H1 (cell line): ENCODE data around the gene SCYL2. TPM values are rescaled to one million over a fixed set of nuclear protein-coding genes. Genes with fewer than 3 reads are reported as not detected.

Experiments used
- CTCF ChIA-PET: fragments of 300-600 bp; sonication (Branson Sonifier 250); formaldehyde crosslinking; loops from one replicate; lab custom pipeline; 2021; ENCODE audit not compliant: partially characterized antibody; lab: Charles Lee
- POLR2A ChIA-PET: fragments of 300-600 bp; sonication (Branson Sonifier 250); formaldehyde crosslinking; loops from one replicate; lab custom pipeline; 2021; ENCODE audit warnings: inconsistent platforms; ENCODE audit not compliant: partially characterized antibody; lab: Charles Lee
- DNase-seq, 2 experiments: peaks; one replicate each; pipeline versions ENCODE4 v3.0.0 to v3.0.0-alpha.2; 2010 to 2022; ENCODE audit warnings: low spot score in 2 of 2, low read depth in 1 of 2, mixed read lengths in 1 of 2
- FAIRE-seq: peaks from 2 replicates; lab custom pipeline; 2011; peaks lifted over from hg19 to GRCh38; lab: Jason Lieb, UNC
- H2AFZ ChIP-seq: 2 replicates; pipeline ENCODE4 v1.8.1; 2012; ENCODE audit warnings: low read length, inconsistent platforms
- H2AK5ac ChIP-seq: 2 replicates; pipeline ENCODE4 v1.6.1; 2013; ENCODE audit warnings: low read depth, low read length
- H2BK120ac ChIP-seq: replicated peaks from 2 replicates; pipeline ENCODE3; 2013; ENCODE audit warnings: low read depth, low read length, inconsistent platforms
- H2BK12ac ChIP-seq: 2 replicates; pipeline ENCODE4 v1.6.1; 2013; ENCODE audit warnings: low read depth, low read length
- H2BK15ac ChIP-seq: 2 replicates; pipeline ENCODE4 v1.6.1; 2013; ENCODE audit warnings: low read length
- H2BK20ac ChIP-seq: 2 replicates; pipeline ENCODE4 v1.6.1; 2013; ENCODE audit warnings: low read length
- H2BK5ac ChIP-seq: 2 replicates; pipeline ENCODE4 v1.6.1; 2013; ENCODE audit warnings: low read depth, low read length
- H3K14ac ChIP-seq: 2 replicates; pipeline ENCODE4 v1.6.1; 2013; ENCODE audit warnings: inconsistent platforms; ENCODE audit not compliant: insufficient read length
- H3K18ac ChIP-seq: 2 replicates; pipeline ENCODE4 v1.6.1; 2013; ENCODE audit warnings: low read length; ENCODE audit errors: extremely low read depth
- H3K23ac ChIP-seq: 2 replicates; pipeline ENCODE4 v1.6.1; 2013; ENCODE audit warnings: inconsistent platforms; ENCODE audit not compliant: insufficient read length
- H3K23me2 ChIP-seq: 2 replicates; pipeline ENCODE4 v1.6.1; 2013; ENCODE audit warnings: low read depth, low read length
- H3K27ac ChIP-seq: 2 replicates; pipeline ENCODE4 v1.6.1; 2011; ENCODE audit warnings: low read depth, low read length, inconsistent platforms
- H3K27me3 ChIP-seq, 4 experiments: replicated peaks in 1 of 4; 1 replicate in 1 of 4; 2 replicates in 3 of 4; pipeline versions ENCODE4 v1.6.1 to v1.8.1; 2011 to 2013; ENCODE audit warnings: low read length in 3 of 4, mild to moderate bottlenecking in 3 of 4, inconsistent platforms in 2 of 4, mixed read lengths in 2 of 4, moderate library complexity in 1 of 4; ENCODE audit not compliant: control insufficient read depth in 3 of 4, insufficient read depth in 3 of 4; ENCODE audit errors: extremely low read depth in 1 of 4
- H3K36me3 ChIP-seq, 4 experiments: 2 replicates each; pipeline versions ENCODE4 v1.6.1 to v1.8.1; 2011 to 2013; ENCODE audit warnings: mild to moderate bottlenecking in 4 of 4, low read length in 3 of 4, moderate library complexity in 2 of 4, control low read depth in 1 of 4, inconsistent platforms in 1 of 4; ENCODE audit not compliant: insufficient read depth in 4 of 4, control insufficient read depth in 2 of 4
- H3K4ac ChIP-seq: replicated peaks from 2 replicates; pipeline ENCODE3; 2013; ENCODE audit warnings: low read length, low read depth, mixed read lengths, inconsistent platforms; ENCODE audit not compliant: insufficient read length
- H3K4me1 ChIP-seq, 4 experiments: replicated peaks in 1 of 4; 1 replicate in 1 of 4; 2 replicates in 3 of 4; pipeline versions ENCODE4 v1.6.1 to v1.8.1; 2011 to 2013; ENCODE audit warnings: low read length in 3 of 4, inconsistent platforms in 2 of 4, mixed read lengths in 1 of 4; ENCODE audit not compliant: insufficient read depth in 4 of 4, control insufficient read depth in 3 of 4
- H3K4me2 ChIP-seq, 2 experiments: 2 replicates each; pipeline versions ENCODE4 v1.6.1 to v1.8.1; 2011 to 2013; ENCODE audit warnings: low read depth in 2 of 2, low read length in 2 of 2, control low read depth in 1 of 2, inconsistent platforms in 1 of 2, mild to moderate bottlenecking in 1 of 2; ENCODE audit not compliant: insufficient read depth in 1 of 2
- H3K4me3 ChIP-seq, 4 experiments: fragments of 200-600, 300-600 bp in 1 of 4; sonication (generic), shearing (Covaris generic), sonication (Bioruptor Twin) in 1 of 4; 2 replicates each; pipeline versions ENCODE4 v1.5.1 to v1.8.1; 2011 to 2016; ENCODE audit warnings: low read length in 4 of 4, low read depth in 3 of 4, control low read depth in 2 of 4, inconsistent platforms in 2 of 4, mild to moderate bottlenecking in 2 of 4, mixed read lengths in 1 of 4, moderate library complexity in 1 of 4; ENCODE audit not compliant: insufficient read depth in 2 of 4; ENCODE audit errors: extremely low read depth in 1 of 4
- H3K56ac ChIP-seq: replicated peaks from 2 replicates; pipeline ENCODE3; 2013; ENCODE audit warnings: low read depth, mild to moderate bottlenecking, mixed read lengths, low read length, inconsistent platforms; ENCODE audit not compliant: insufficient read length
- H3K79me1 ChIP-seq: 2 replicates; pipeline ENCODE4 v1.6.1; 2013; ENCODE audit warnings: low read depth, low read length, control low read depth
- H3K79me2 ChIP-seq, 2 experiments: 2 replicates each; pipeline versions ENCODE4 v1.6.1 to v1.8.1; 2012 to 2013; ENCODE audit warnings: low read length in 2 of 2, mild to moderate bottlenecking in 2 of 2, inconsistent platforms in 1 of 2; ENCODE audit not compliant: insufficient read depth in 2 of 2, control insufficient read depth in 1 of 2
- H3K9ac ChIP-seq, 4 experiments: replicated peaks in 1 of 4; 1 replicate in 1 of 4; 2 replicates in 3 of 4; pipeline versions ENCODE4 v1.6.1 to v1.8.1; 2011 to 2013; ENCODE audit warnings: low read depth in 3 of 4, low read length in 3 of 4, control low read depth in 2 of 4, mild to moderate bottlenecking in 2 of 4, moderate library complexity in 2 of 4, inconsistent platforms in 1 of 4; ENCODE audit errors: extremely low read depth in 1 of 4
- H3K9me3 ChIP-seq, 2 experiments: 2 replicates each; pipeline versions ENCODE4 v1.6.1 to v1.8.1; 2012 to 2013; ENCODE audit warnings: mild to moderate bottlenecking in 2 of 2, moderate library complexity in 2 of 2, control low read depth in 1 of 2, inconsistent platforms in 1 of 2, low read depth in 1 of 2, low read length in 1 of 2, mixed read lengths in 1 of 2; ENCODE audit not compliant: insufficient read depth in 2 of 2
- H4K20me1 ChIP-seq, 2 experiments: replicated peaks in 1 of 2; 2 replicates each; pipeline versions ENCODE3 to v1.8.1; 2011 to 2013; ENCODE audit warnings: inconsistent platforms in 2 of 2, low read length in 2 of 2, mild to moderate bottlenecking in 1 of 2; ENCODE audit not compliant: insufficient read depth in 2 of 2, control insufficient read depth in 1 of 2
- H4K5ac ChIP-seq: 2 replicates; pipeline ENCODE4 v1.6.1; 2013; ENCODE audit warnings: low read length, low read depth, mixed read lengths, inconsistent platforms; ENCODE audit not compliant: insufficient read length
- H4K8ac ChIP-seq: 2 replicates; pipeline ENCODE4 v1.8.0; 2013; ENCODE audit warnings: mild to moderate bottlenecking, moderate library complexity, low read length, inconsistent platforms; ENCODE audit not compliant: insufficient read depth; ENCODE audit errors: extremely low read depth
- H4K91ac ChIP-seq: replicated peaks from 2 replicates; pipeline ENCODE3; 2013; ENCODE audit warnings: low read length, mixed read lengths, inconsistent platforms; ENCODE audit not compliant: insufficient read length
- BRCA1 ChIP-seq: IDR thresholded peaks from 2 replicates; pipeline ENCODE4 v1.6.1; 2012; ENCODE audit warnings: low read depth, low read length, improper control_type of control experiment
- EGR1 ChIP-seq: IDR thresholded peaks from 2 replicates; pipeline ENCODE4 v1.6.1; 2011; ENCODE audit warnings: low read depth, low read length, borderline replicate concordance
- GTF2F1 ChIP-seq: IDR thresholded peaks from 2 replicates; pipeline ENCODE4 v1.6.1; 2012; ENCODE audit warnings: low read depth, low read length, improper control_type of control experiment, borderline replicate concordance
- MAFK ChIP-seq: IDR thresholded peaks from 2 replicates; pipeline ENCODE4 v1.6.1; 2012; ENCODE audit warnings: low read depth, mild to moderate bottlenecking, improper control_type of control experiment, low read length
- NANOG ChIP-seq: IDR thresholded peaks from 2 replicates; pipeline ENCODE4 v1.6.1; 2011; ENCODE audit warnings: low read length, low read depth, mild to moderate bottlenecking, inconsistent platforms; ENCODE audit not compliant: insufficient read depth, poor library complexity, severe bottlenecking
- TEAD4 ChIP-seq: IDR thresholded peaks from 2 replicates; pipeline ENCODE4 v1.6.1; 2012; ENCODE audit warnings: low read depth, low read length, inconsistent platforms, mixed read lengths
- YY1 ChIP-seq: IDR thresholded peaks from 2 replicates; pipeline ENCODE4 v1.6.1; 2011; ENCODE audit warnings: low read depth, mild to moderate bottlenecking, low read length
- ZNF274 ChIP-seq: IDR thresholded peaks from 2 replicates; pipeline ENCODE4 v1.7.0; 2012; ENCODE audit warnings: low read length, borderline replicate concordance; ENCODE audit errors: extremely low read depth
- WGBS, 2 experiments: shearing (Covaris generic) in 1 of 2; methylation state at CpG; one replicate each; pipeline versions ENCODE4 v1.1.6 to v1.1.7; 2013 to 2015; ENCODE audit warnings: low lambda C conversion rate in 2 of 2, mixed read lengths in 2 of 2, inconsistent platforms in 1 of 2, low coverage in 1 of 2, missing lambda C conversion rate in 1 of 2; ENCODE audit not compliant: insufficient replicate concordance in 2 of 2, insufficient coverage in 1 of 2, insufficient read length in 1 of 2; ENCODE audit errors: extremely low coverage in 1 of 2, missing lambda C conversion rate in 1 of 2; 5-methylcytosine and 5-hydroxymethylcytosine counted together
- polyA plus RNA-seq, 7 experiments: library from polyadenylated mRNA; depleted of rRNA in 3 of 7; stranded (reverse) in 5 of 7; unstranded in 2 of 7; fragments of >200 nt in 5 of 7; fragments of 200-250 nt in 2 of 7; gene quantifications; 1 replicate in 5 of 7; 2 replicates in 1 of 7; 4 replicates in 1 of 7; pipeline versions ENCODE4 v1.2.1 to v1.2.3, GENCODE V29; 2011 to 2013; ENCODE audit warnings: missing spikeins in 2 of 7, mixed read lengths in 2 of 7
- total RNA-seq: library from RNA; stranded (reverse); fragmentation: NEBNext Ultra II Directional; extraction: Animal tissue kit (Norgen Biotek cat#: 25700); gene quantifications from 2 replicates; pipeline ENCODE4 v1.2.1, GENCODE V29; 2021

The SCYL2 gene
- total and polyA plus RNA-seq, 2 of the 8 experiments (the other 6 are each of a cell fraction or from before 2014, with no cell fraction given): 8.9 to 48.7 TPM

- POLR2A ChIA-PET: no interaction called here
- Histone ChIP-seq H3K9me3 (no peaks in the 10 kb centered on the region), H3K14ac (no peak overlapping the region), H4K91ac (no peak overlapping the region), H3K4me1 (no peaks in the 10 kb centered on the region), H3K4me3 (no peak overlapping the region), H3K56ac (no peak overlapping the region), H4K20me1 (no peaks in the 10 kb centered on the region), H3K18ac (no peak overlapping the region), H2BK12ac (no peak overlapping the region), H2AFZ (no peak overlapping the region), H2BK20ac (no peak overlapping the region), H2BK120ac (no peak overlapping the region), H3K9ac (no peak overlapping the region), H3K79me1 (no peaks in the 10 kb centered on the region), H3K27ac (no peak overlapping the region), H2BK5ac (no peak overlapping the region), H2BK15ac (no peak overlapping the region), H3K23me2 (no peaks in the 10 kb centered on the region), H3K36me3 (no peaks in the 10 kb centered on the region), H3K4me2 (no peak overlapping the region), H3K79me2 (no peaks in the 10 kb centered on the region), H4K8ac (no peak overlapping the region), H2AK5ac (no peak overlapping the region), H3K27me3 (no peaks in the 10 kb centered on the region), H3K4ac (no peak overlapping the region), H4K5ac (no peak overlapping the region), H3K23ac (no peak overlapping the region)
- DNase-seq: no peak
- no peak for FAIRE-seq
- CTCF ChIA-PET: interaction anchor here (1.2 kb wide), 1 partner anchor 16 kb away, joined by 3 read pairs; no protein-coding TSS in a partner anchor
- 89% methylated on average over 6 of the region's 6 CpGs; no CpG with 5 or more reads in 1 of the 2 experiments for WGBS, 2 experiments
- no peak for TF ChIP-seq TEAD4
- no peak for TF ChIP-seq NANOG
- no peak for TF ChIP-seq MAFK
- no peak for TF ChIP-seq EGR1
- no peak for TF ChIP-seq BRCA1
- no peak for TF ChIP-seq ZNF274
- no peak for TF ChIP-seq GTF2F1
- TF ChIP-seq YY1: no peak
Measured at GRCh38 chr12:100382338-100382737, 115.4 kb downstream of the SCYL2 start.
